GM19043 (cell line): ENCODE data around the gene MAPRE2.

Experiments
- ATAC-seq: cut with Tn5 transposase; IDR thresholded peaks from one replicate; pipeline ENCODE4 v1.9.1; 2021; ENCODE audit warnings: low read depth; ENCODE audit not compliant: unreplicated experiment

The MAPRE2 gene

GRCh38 chr18:35117372-35117771 lies 76.2 kb downstream of the MAPRE2 start:
- no peak for ATAC-seq

- no peak for ATAC-seq
Observed at GRCh38 chr18:35117951-35118411, 76.8 kb downstream of the MAPRE2 start.

GRCh38 chr18:35118641-35119040 lies 77.4 kb downstream of the MAPRE2 start:
- no peak for ATAC-seq

GRCh38 chr18:35121038-35121437 lies 79.8 kb downstream of the MAPRE2 start:
- ATAC-seq = no peak

GRCh38 chr18:35121531-35121930 lies 80.3 kb downstream of the MAPRE2 start:
- no peak for ATAC-seq

- peak; percentile 79 for ATAC-seq
Observed at GRCh38 chr18:35122586-35123224, 81.5 kb downstream of the MAPRE2 start.

GRCh38 chr18:35123811-35124210 lies 82.6 kb downstream of the MAPRE2 start:
- no peak for ATAC-seq

- no peak for ATAC-seq
Observed at GRCh38 chr18:35127201-35127600, 86.0 kb downstream of the MAPRE2 start.

- no peak for ATAC-seq
Observed at GRCh38 chr18:35128675-35129074, 87.5 kb downstream of the MAPRE2 start.

GRCh38 chr18:35130236-35130635 lies 89.0 kb downstream of the MAPRE2 start:
- no peak for ATAC-seq

GRCh38 chr18:35131387-35132020 lies 90.3 kb downstream of the MAPRE2 start:
- no peak for ATAC-seq

GRCh38 chr18:35132021-35132902 lies 91.0 kb downstream of the MAPRE2 start:
- no peak for ATAC-seq

GRCh38 chr18:35134190-35134730 lies 93.0 kb downstream of the MAPRE2 start:
- ATAC-seq = no peak

GRCh38 chr18:35134791-35135531 lies 93.7 kb downstream of the MAPRE2 start:
- no peak for ATAC-seq

- ATAC-seq = no peak
Observed at GRCh38 chr18:35136248-35136647, 95.0 kb downstream of the MAPRE2 start.

- ATAC-seq = no peak
Observed at GRCh38 chr18:35136885-35137284, 95.7 kb downstream of the MAPRE2 start.

- no peak for ATAC-seq
Observed at GRCh38 chr18:35137632-35138031, 96.4 kb downstream of the MAPRE2 start.

- ATAC-seq = no peak
Observed at GRCh38 chr18:35138773-35139172, 97.6 kb downstream of the MAPRE2 start.

GRCh38 chr18:35139517-35139916 lies 98.3 kb downstream of the MAPRE2 start:
- ATAC-seq = no peak

GRCh38 chr18:35141077-35141476 lies 99.9 kb downstream of the MAPRE2 start:
- ATAC-seq = no peak
